IPS-18c (cell line): ENCODE measurements around the gene C10orf67.
"Not testable (repeated sequence)": the region's sequence is repeated elsewhere in the genome, so short reads cannot be mapped to it uniquely, and the experiment has no call there.

Experiments
- H3K4me3 ChIP-seq: 2 replicates; pipeline ENCODE4 v1.7.0; 2013; ENCODE audit warnings: low read depth, mild to moderate bottlenecking, low read length, moderate library complexity; ENCODE audit not compliant: insufficient read depth
- H3K9me3 ChIP-seq: one replicate; pipeline ENCODE4 v1.6.1; 2013; ENCODE audit warnings: mild to moderate bottlenecking, low read length, moderate library complexity; ENCODE audit not compliant: control insufficient read depth, insufficient read depth

C10orf67 gene

GRCh38 chr10:23299961-23300360, 44.6 kb downstream of the C10orf67 start:
- H3K4me3 ChIP-seq, H3K9me3 ChIP-seq: not testable (repeated sequence)

GRCh38 chr10:23294638-23295247, 49.9 kb downstream of the C10orf67 start:
- Histone ChIP-seq H3K4me3 (no peak overlapping the region), H3K9me3 (no peaks in the 10 kb centered on the region)

- H3K4me3 ChIP-seq = no peak overlapping the region
- no peaks in the 10 kb centered on the region for H3K9me3 ChIP-seq
Observed at GRCh38 chr10:23293973-23294590, 50.5 kb downstream of the C10orf67 start.

GRCh38 chr10:23293145-23293724, 51.4 kb downstream of the C10orf67 start:
- Histone ChIP-seq H3K4me3 (no peak overlapping the region), H3K9me3 (no peaks in the 10 kb centered on the region)

- Histone ChIP-seq H3K4me3 (no peak overlapping the region), H3K9me3 (no peaks in the 10 kb centered on the region)
Observed at GRCh38 chr10:23291551-23292334, 52.9 kb downstream of the C10orf67 start.

- Histone ChIP-seq H3K4me3 (no peak overlapping the region), H3K9me3 (no peaks in the 10 kb centered on the region)
Observed at GRCh38 chr10:23284674-23285335, 59.8 kb downstream of the C10orf67 start.

GRCh38 chr10:23284155-23284554, 60.4 kb downstream of the C10orf67 start:
- no peaks in the 10 kb centered on the region for H3K9me3 ChIP-seq
- H3K4me3 ChIP-seq = no peak overlapping the region

GRCh38 chr10:23283680-23284079, 60.9 kb downstream of the C10orf67 start:
- H3K4me3 ChIP-seq = no peak overlapping the region
- H3K9me3 ChIP-seq = no peaks in the 10 kb centered on the region

GRCh38 chr10:23281044-23281433, 63.6 kb downstream of the C10orf67 start:
- Histone ChIP-seq H3K9me3 (no peaks in the 10 kb centered on the region), H3K4me3 (no peak overlapping the region; the same call in 1 of the 2 replicates)

GRCh38 chr10:23280419-23281043, 64.1 kb downstream of the C10orf67 start:
- H3K9me3 ChIP-seq = no peaks in the 10 kb centered on the region
- H3K4me3 ChIP-seq = no peak overlapping the region

GRCh38 chr10:23275355-23275754, 69.2 kb downstream of the C10orf67 start:
- Histone ChIP-seq H3K9me3 (no peaks in the 10 kb centered on the region), H3K4me3 (no peak overlapping the region)

GRCh38 chr10:23274179-23274578, 70.4 kb downstream of the C10orf67 start:
- not testable (repeated sequence) for H3K4me3 ChIP-seq, H3K9me3 ChIP-seq

- Histone ChIP-seq H3K9me3 (no peaks in the 10 kb centered on the region), H3K4me3 (no peak overlapping the region)
Observed at GRCh38 chr10:23270531-23270930, 74.1 kb downstream of the C10orf67 start.

GRCh38 chr10:23263441-23264164, 81.0 kb downstream of the C10orf67 start:
- Histone ChIP-seq H3K9me3 (no peaks in the 10 kb centered on the region), H3K4me3 (no peak overlapping the region)

GRCh38 chr10:23262928-23263327, 81.7 kb downstream of the C10orf67 start:
- no peak overlapping the region for H3K4me3 ChIP-seq
- no peaks in the 10 kb centered on the region for H3K9me3 ChIP-seq

- Histone ChIP-seq H3K4me3 (no peak overlapping the region), H3K9me3 (no peaks in the 10 kb centered on the region)
Observed at GRCh38 chr10:23258516-23258915, 86.1 kb downstream of the C10orf67 start.
